ENCODE measurements around the gene GGT1. TPM values are rescaled to one million over a fixed set of nuclear protein-coding genes. Genes with fewer than 3 reads are reported as not detected.
"Not testable (repeated sequence)": the region's sequence is repeated elsewhere in the genome, so short reads cannot be mapped to it uniquely, and the experiment has no call there.

GGT1 gene
- total and polyA plus RNA-seq, 2 experiments from 2014 or later, result 6.6 to 7.4 TPM

DNA sequence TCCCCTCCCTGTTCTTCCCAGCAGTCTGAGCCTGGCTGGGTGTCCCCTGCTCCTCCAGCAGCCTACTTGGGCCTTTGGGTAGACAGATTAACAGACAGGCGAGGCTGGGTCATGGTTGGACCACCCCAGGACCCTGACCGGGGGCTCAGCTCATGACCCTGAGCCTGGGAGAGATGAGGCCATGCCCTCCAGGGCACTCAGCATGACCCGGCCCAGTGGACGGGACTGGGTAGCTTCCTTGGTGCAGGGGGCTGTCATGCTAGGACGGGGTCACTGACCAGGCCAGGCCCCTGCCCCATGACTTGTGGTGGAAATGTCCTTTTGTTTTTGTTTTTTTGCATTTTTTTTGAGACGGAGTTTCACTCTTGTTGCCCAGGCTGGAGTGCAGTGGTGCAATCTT lies 5.3 kb downstream of the GGT1 start:
- not testable (repeated sequence) for DNase-seq (ENCODE audit: low spot score); H3K27ac Mint-ChIP-seq; H3K4me3 Mint-ChIP-seq; H3K36me3 Mint-ChIP-seq (ENCODE audit: low read depth); H3K36me3 ChIP-seq (ENCODE audit: insufficient read depth); H2AFZ ChIP-seq; H3K79me2 ChIP-seq (replicated peaks; ENCODE audit: insufficient read depth); H3K9me3 Mint-ChIP-seq; H3K9me2 ChIP-seq (ENCODE audit: insufficient read depth); H3K27ac ChIP-seq (ENCODE audit: low read depth); H4K20me1 ChIP-seq (replicated peaks; ENCODE audit: insufficient read depth); H3K27me3 Mint-ChIP-seq (ENCODE audit: insufficient read depth, low read depth, poor library complexity); H3K4me1 ChIP-seq (ENCODE audit: insufficient read depth); H3K4me3 ChIP-seq; H3K4me2 ChIP-seq; ATAC-seq; H3F3A ChIP-seq (replicated peaks; ENCODE audit: low read depth); H3K27me3 ChIP-seq (ENCODE audit: insufficient read depth)
- H3K4me1 Mint-ChIP-seq, result peaks cover 11% of the 10 kb centered on the region

DNA sequence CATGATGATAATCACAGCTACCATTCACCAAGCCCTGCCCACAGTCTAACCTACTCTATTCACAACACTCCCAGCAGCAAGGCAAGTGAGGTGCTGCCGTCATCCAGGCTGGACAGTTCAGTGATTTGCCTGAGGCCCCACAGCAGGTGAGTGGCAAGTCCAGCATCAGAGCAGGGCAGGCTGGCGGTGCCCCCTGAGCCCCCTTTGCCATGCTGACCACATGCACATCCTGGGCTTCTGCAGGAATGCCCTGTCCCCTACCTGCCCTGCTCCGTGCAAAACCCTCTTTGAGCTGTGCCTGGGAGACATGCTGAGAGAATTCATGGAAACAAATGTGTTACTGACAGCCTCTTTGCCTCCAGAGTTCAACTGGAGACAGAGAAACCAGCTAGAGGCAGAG lies 6.9 kb downstream of the GGT1 start:
- H3K9me2 ChIP-seq (ENCODE audit: insufficient read depth); H3K27ac Mint-ChIP-seq; H2AFZ ChIP-seq; H3K4me1 Mint-ChIP-seq; H3K27me3 Mint-ChIP-seq (ENCODE audit: insufficient read depth, low read depth, poor library complexity); H3K36me3 ChIP-seq (ENCODE audit: insufficient read depth); H3K4me3 Mint-ChIP-seq; H3K4me3 ChIP-seq; H3K4me1 ChIP-seq (ENCODE audit: insufficient read depth); H3K27me3 ChIP-seq (ENCODE audit: insufficient read depth); H3K79me2 ChIP-seq (replicated peaks; ENCODE audit: insufficient read depth); H3K4me2 ChIP-seq; H3K27ac ChIP-seq (ENCODE audit: low read depth); DNase-seq (ENCODE audit: low spot score); ATAC-seq; H3K36me3 Mint-ChIP-seq (ENCODE audit: low read depth); H3K9me3 Mint-ChIP-seq; H4K20me1 ChIP-seq (replicated peaks; ENCODE audit: insufficient read depth); H3F3A ChIP-seq (replicated peaks; ENCODE audit: low read depth): not testable (repeated sequence)

DNA sequence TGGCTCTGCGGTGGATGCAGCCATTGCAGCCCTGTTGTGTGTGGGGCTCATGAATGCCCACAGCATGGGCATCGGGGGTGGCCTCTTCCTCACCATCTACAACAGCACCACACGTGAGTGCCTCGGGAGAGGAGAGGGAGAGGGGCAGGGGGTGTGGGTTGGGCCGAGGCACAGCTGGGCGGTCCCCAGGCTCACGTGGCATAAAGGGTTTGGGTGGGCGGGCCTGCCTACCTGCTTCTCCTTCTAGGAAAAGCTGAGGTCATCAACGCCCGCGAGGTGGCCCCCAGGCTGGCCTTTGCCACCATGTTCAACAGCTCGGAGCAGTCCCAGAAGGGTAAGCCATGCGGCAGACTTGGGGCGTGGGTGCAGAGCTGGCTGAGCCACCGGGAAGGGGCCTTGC lies 11.8 kb downstream of the GGT1 start:
- not testable (repeated sequence) for H3K4me2 ChIP-seq; H3K4me1 ChIP-seq (ENCODE audit: insufficient read depth); H3K79me2 ChIP-seq (replicated peaks; ENCODE audit: insufficient read depth); H2AFZ ChIP-seq; H3K4me1 Mint-ChIP-seq; H3K9me3 Mint-ChIP-seq; H3K4me3 ChIP-seq; H3K4me3 Mint-ChIP-seq; H4K20me1 ChIP-seq (replicated peaks; ENCODE audit: insufficient read depth); ATAC-seq; H3K36me3 Mint-ChIP-seq (ENCODE audit: low read depth); H3K9me2 ChIP-seq (ENCODE audit: insufficient read depth); H3K36me3 ChIP-seq (ENCODE audit: insufficient read depth); H3F3A ChIP-seq (replicated peaks; ENCODE audit: low read depth); H3K27me3 ChIP-seq (ENCODE audit: insufficient read depth); H3K27me3 Mint-ChIP-seq (ENCODE audit: insufficient read depth, low read depth, poor library complexity); H3K27ac ChIP-seq (ENCODE audit: low read depth); H3K27ac Mint-ChIP-seq
- DNase-seq (ENCODE audit: low spot score), result peak; percentile 31

DNA sequence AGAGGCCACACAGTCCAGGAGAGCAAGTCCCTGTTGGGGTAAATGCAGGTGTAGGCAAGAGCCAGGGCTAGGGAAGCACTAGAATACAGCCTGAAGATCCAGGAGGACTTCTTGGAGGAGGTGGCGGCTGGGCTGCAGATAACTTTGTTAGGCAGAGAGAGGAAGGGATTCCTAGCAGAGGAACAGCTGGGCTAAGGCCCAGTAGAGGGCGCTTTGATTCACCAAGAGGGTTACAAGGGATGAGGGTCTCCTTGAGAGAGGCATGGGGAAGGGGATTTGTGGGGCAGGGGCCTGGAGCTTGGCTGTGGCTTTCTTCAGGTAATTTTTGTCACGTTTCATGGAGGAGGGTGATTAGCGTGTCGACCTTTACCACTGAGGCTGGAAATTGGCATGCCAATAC lies 18.3 kb downstream of the GGT1 start:
- H3K27ac ChIP-seq (ENCODE audit: low read depth); H3K4me3 Mint-ChIP-seq; H3K9me2 ChIP-seq (ENCODE audit: insufficient read depth); H2AFZ ChIP-seq; H3K36me3 Mint-ChIP-seq (ENCODE audit: low read depth); H4K20me1 ChIP-seq (replicated peaks; ENCODE audit: insufficient read depth); H3K27me3 Mint-ChIP-seq (ENCODE audit: insufficient read depth, low read depth, poor library complexity); H3K4me2 ChIP-seq; DNase-seq (ENCODE audit: low spot score); H3K4me1 Mint-ChIP-seq; H3K4me3 ChIP-seq; ATAC-seq; H3F3A ChIP-seq (replicated peaks; ENCODE audit: low read depth); H3K9me3 Mint-ChIP-seq; H3K27ac Mint-ChIP-seq; H3K27me3 ChIP-seq (ENCODE audit: insufficient read depth); H3K79me2 ChIP-seq (replicated peaks; ENCODE audit: insufficient read depth); H3K4me1 ChIP-seq (ENCODE audit: insufficient read depth); H3K36me3 ChIP-seq (ENCODE audit: insufficient read depth): not testable (repeated sequence)

DNA sequence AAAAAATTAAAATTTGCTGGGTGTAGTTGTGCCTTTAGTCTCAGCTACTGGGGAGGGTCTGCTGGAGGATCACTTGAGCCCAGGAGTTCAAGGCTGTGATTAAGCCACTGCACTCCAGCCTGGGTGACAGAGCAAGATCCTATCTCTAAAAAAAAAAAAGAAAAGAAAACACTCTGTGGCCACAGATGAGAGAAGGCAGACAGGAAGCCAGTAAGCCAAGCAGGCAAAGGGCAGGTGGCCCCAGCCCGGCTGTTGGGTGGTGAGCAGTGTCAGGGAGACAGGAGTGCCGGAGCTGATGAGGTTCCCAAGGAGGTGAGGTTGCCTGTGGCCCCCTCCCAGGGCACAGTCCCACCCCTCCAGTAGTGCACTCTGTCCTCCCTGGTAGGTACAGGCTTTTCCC lies 19.6 kb downstream of the GGT1 start:
- not testable (repeated sequence) for H3K4me2 ChIP-seq; H3K79me2 ChIP-seq (replicated peaks; ENCODE audit: insufficient read depth); H3K27ac ChIP-seq (ENCODE audit: low read depth); H3K27me3 ChIP-seq (ENCODE audit: insufficient read depth); H3K4me3 ChIP-seq; H3K4me1 Mint-ChIP-seq; H3K27me3 Mint-ChIP-seq (ENCODE audit: insufficient read depth, low read depth, poor library complexity); ATAC-seq; DNase-seq (ENCODE audit: low spot score); H3K36me3 Mint-ChIP-seq (ENCODE audit: low read depth); H3F3A ChIP-seq (replicated peaks; ENCODE audit: low read depth); H4K20me1 ChIP-seq (replicated peaks; ENCODE audit: insufficient read depth); H3K4me3 Mint-ChIP-seq; H3K9me3 Mint-ChIP-seq; H2AFZ ChIP-seq; H3K9me2 ChIP-seq (ENCODE audit: insufficient read depth); H3K4me1 ChIP-seq (ENCODE audit: insufficient read depth); H3K36me3 ChIP-seq (ENCODE audit: insufficient read depth); H3K27ac Mint-ChIP-seq

DNA sequence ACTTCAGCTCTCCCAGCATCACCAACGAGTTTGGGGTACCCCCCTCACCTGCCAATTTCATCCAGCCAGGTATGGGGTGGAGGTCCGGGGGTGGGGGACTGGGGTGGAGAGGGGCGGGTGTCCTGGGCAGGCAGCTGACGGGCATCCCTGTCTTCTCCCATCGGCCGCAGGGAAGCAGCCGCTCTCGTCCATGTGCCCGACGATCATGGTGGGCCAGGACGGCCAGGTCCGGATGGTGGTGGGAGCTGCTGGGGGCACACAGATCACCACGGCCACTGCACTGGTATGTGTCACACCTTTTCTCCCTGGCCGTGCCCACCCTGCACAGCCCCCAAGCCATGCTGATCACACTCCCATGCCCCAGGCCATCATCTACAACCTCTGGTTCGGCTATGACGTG lies 24.9 kb downstream of the GGT1 start:
- H3K27ac Mint-ChIP-seq; H3K36me3 ChIP-seq (ENCODE audit: insufficient read depth); H3K9me3 Mint-ChIP-seq; H3K27ac ChIP-seq (ENCODE audit: low read depth); H4K20me1 ChIP-seq (replicated peaks; ENCODE audit: insufficient read depth); H3K9me2 ChIP-seq (ENCODE audit: insufficient read depth); H3K4me2 ChIP-seq; DNase-seq (ENCODE audit: low spot score); H3K4me3 Mint-ChIP-seq; H3F3A ChIP-seq (replicated peaks; ENCODE audit: low read depth); H3K4me3 ChIP-seq; H3K27me3 ChIP-seq (ENCODE audit: insufficient read depth); ATAC-seq; H2AFZ ChIP-seq; H3K36me3 Mint-ChIP-seq (ENCODE audit: low read depth); H3K4me1 ChIP-seq (ENCODE audit: insufficient read depth); H3K79me2 ChIP-seq (replicated peaks; ENCODE audit: insufficient read depth); H3K27me3 Mint-ChIP-seq (ENCODE audit: insufficient read depth, low read depth, poor library complexity): not testable (repeated sequence)
- peaks cover 17% of the 10 kb centered on the region for H3K4me1 Mint-ChIP-seq
